Activated T-helper 2 cell treated with anti-CD3 and anti-CD28 coated beads, Interferon-gamma antibody, Interleukin-2, Interleukin-4, amounts not matched to agents 10 μg/mL and 5 μg/mL and 100 μg/mL, durations not matched to agents 14 hours and 24 hours and 36 hours (primary cell): Measurements from ENCODE around the gene DENND1A. TPM values are rescaled to one million over a fixed set of nuclear protein-coding genes. Genes with fewer than 3 reads are reported as not detected.

ENCODE experiments used
- DNase-seq: peaks from one replicate; pipeline ENCODE4 v3.0.0; 2021; ENCODE audit warnings: low spot score
- H3K27ac Mint-ChIP-seq: one replicate; pipeline ENCODE4 v1.8.0; 2021; ENCODE audit warnings: mixed read lengths
- H3K27me3 Mint-ChIP-seq: one replicate; pipeline ENCODE4 v1.8.0; 2021; ENCODE audit warnings: low read depth, mixed read lengths
- H3K36me3 Mint-ChIP-seq: one replicate; pipeline ENCODE4 v1.8.0; 2021; ENCODE audit warnings: low read depth, mixed read lengths
- H3K4me1 Mint-ChIP-seq: one replicate; pipeline ENCODE4 v1.8.0; 2021; ENCODE audit warnings: low read depth, mixed read lengths
- H3K4me3 Mint-ChIP-seq: one replicate; pipeline ENCODE4 v1.8.0; 2021; ENCODE audit warnings: low read depth, mild to moderate bottlenecking, moderate library complexity, mixed read lengths
- H3K9me3 Mint-ChIP-seq: one replicate; pipeline ENCODE4 v1.8.0; 2021; ENCODE audit warnings: mixed read lengths
- intact Hi-C: fragments of 100-400 bp; cut with micrococcal nuclease; formaldehyde crosslinking; loops from one replicate; pipeline ENCODE4 v1.15.1; 2023
- total RNA-seq: library from RNA; stranded (reverse); gene quantifications from 2 replicates; pipeline ENCODE4 v1.2.3, GENCODE V29; 2022

DENND1A gene
- total RNA-seq, 1 donor from 2014 or later = 20.0 TPM

DNA sequence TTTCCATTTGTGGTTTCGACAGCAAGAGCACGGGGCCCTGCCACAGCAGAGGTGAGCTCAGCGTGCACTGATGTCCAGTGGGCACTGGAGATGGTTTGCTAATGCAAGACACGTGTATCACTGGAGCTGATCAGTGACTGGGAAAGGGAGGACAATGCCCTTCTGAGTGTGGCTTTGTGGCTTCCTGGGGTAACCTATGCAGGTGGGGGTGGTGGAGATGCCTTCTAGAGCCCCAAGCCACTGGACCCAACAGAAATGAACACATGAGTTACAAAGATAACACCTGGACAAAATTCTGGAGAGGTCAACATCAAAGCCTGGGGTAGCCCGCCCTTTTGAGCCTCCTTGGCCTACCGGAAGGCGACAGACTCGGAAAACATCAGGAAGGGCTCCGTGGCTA is 312.6 kb downstream of the DENND1A start:
- intact Hi-C loops = no loop called here
- no peak overlapping the region for H3K4me3 Mint-ChIP-seq
- no peaks in the 10 kb centered on the region for H3K4me1 Mint-ChIP-seq
- no peak overlapping the region for H3K27ac Mint-ChIP-seq
- H3K9me3 Mint-ChIP-seq = no peaks in the 10 kb centered on the region
- no peaks in the 10 kb centered on the region for H3K27me3 Mint-ChIP-seq
- H3K36me3 Mint-ChIP-seq = no peaks in the 10 kb centered on the region
- DNase-seq = no peak

DNA sequence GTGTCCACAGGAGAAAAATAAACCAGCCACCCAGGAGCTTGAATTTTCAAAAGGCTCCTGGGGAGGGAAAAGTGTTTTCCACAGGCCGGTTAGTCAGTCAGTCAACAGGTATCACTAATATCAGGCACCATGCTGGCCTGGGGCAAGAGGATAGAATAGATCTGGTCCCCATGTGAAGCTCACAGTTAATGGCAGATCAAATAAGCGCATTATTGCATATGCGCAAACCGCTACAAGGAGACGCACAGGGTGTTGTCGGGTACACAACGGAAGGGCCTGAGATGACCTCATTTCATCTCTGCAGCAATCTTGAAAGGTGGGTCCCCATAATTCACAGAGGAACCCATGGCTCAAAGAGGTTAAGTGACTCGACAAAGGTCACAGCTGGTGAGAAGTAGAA is 313.2 kb downstream of the DENND1A start:
- Mint-ChIP-seq H3K9me3 (no peaks in the 10 kb centered on the region), H3K27ac (no peak overlapping the region), H3K4me3 (no peak overlapping the region), H3K4me1 (no peaks in the 10 kb centered on the region), H3K36me3 (no peaks in the 10 kb centered on the region), H3K27me3 (no peaks in the 10 kb centered on the region)
- DNase-seq = no peak
- intact Hi-C loops = no loop called here

- Mint-ChIP-seq H3K36me3 (no peaks in the 10 kb centered on the region), H3K9me3 (no peaks in the 10 kb centered on the region), H3K4me1 (no peaks in the 10 kb centered on the region), H3K27ac (no peak overlapping the region), H3K27me3 (peaks cover 2% of the 10 kb centered on the region), H3K4me3 (no peak overlapping the region)
- DNase-seq = no peak
- intact Hi-C loops = no loop called here
Measured at GRCh38 chr9:123615381-123615780, 314.5 kb downstream of the DENND1A start.

GRCh38 chr9:123614306-123615263 is 315.3 kb downstream of the DENND1A start:
- no peaks in the 10 kb centered on the region for H3K4me1 Mint-ChIP-seq
- DNase-seq = no peak
- intact Hi-C loops = no loop called here
- no peak overlapping the region for H3K27ac Mint-ChIP-seq
- no peaks in the 10 kb centered on the region for H3K9me3 Mint-ChIP-seq
- H3K4me3 Mint-ChIP-seq = no peak overlapping the region
- no peaks in the 10 kb centered on the region for H3K36me3 Mint-ChIP-seq
- peaks cover 3% of the 10 kb centered on the region for H3K27me3 Mint-ChIP-seq

DNA sequence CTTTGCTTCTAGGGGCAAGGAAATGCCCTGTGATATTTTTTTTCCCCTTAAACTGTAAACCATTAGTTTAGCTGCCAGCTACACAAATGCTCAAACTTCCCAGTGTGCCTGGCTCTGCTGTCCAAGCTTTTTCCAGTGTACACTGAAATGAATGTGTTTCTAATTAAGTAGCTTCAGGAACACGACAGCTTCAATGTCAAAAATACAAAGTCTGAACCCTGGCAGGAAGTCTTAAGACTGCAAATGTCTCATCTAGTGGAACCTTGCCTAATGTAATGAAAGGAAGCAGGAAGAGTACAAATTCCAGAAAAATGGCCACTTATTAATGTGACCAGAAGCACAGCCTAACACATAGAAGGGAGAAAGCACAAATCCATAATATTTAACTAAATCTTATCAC is 318.7 kb downstream of the DENND1A start:
- no peak for DNase-seq
- no peaks in the 10 kb centered on the region for H3K4me1 Mint-ChIP-seq
- intact Hi-C loops = no loop called here

DNA sequence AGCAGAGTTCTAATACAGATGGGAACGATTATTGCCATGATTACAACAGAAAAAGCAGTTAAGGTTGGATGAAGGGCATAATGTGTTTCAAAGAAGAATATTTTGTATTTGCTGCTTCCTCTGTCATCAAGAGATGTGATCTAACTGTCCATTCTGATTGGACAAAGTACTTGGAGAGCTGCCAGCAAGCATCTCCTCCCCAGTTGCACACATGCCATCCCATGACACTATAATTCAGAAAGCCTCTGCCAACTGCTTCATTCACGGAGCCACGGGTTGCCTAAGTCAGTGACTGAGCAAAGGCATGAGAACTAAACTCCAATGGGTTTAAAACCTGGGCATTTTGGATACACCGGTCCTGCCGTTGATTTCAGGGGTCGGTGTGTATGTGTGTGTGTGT is 320.1 kb downstream of the DENND1A start:
- intact Hi-C loops = no loop called here
- peaks cover 3% of the 10 kb centered on the region for H3K27me3 Mint-ChIP-seq
- no peak overlapping the region for H3K27ac Mint-ChIP-seq
- DNase-seq = no peak
- no peaks in the 10 kb centered on the region for H3K9me3 Mint-ChIP-seq
- no peak overlapping the region for H3K4me3 Mint-ChIP-seq
- no peaks in the 10 kb centered on the region for H3K36me3 Mint-ChIP-seq
- no peaks in the 10 kb centered on the region for H3K4me1 Mint-ChIP-seq

More for the DNA sequence above, 318.7 kb downstream of the DENND1A start:
- Mint-ChIP-seq H3K36me3 (no peaks in the 10 kb centered on the region), H3K27ac (no peak overlapping the region), H3K27me3 (peaks cover 3% of the 10 kb centered on the region), H3K4me3 (no peak overlapping the region), H3K9me3 (no peaks in the 10 kb centered on the region)

- Mint-ChIP-seq H3K36me3 (no peaks in the 10 kb centered on the region), H3K27ac (no peak overlapping the region), H3K4me3 (no peak overlapping the region), H3K9me3 (no peaks in the 10 kb centered on the region), H3K4me1 (no peaks in the 10 kb centered on the region), H3K27me3 (peaks cover 3% of the 10 kb centered on the region)
- no peak for DNase-seq
- intact Hi-C loops = no loop called here
Measured at GRCh38 chr9:123608104-123608503, 321.8 kb downstream of the DENND1A start.

DNA sequence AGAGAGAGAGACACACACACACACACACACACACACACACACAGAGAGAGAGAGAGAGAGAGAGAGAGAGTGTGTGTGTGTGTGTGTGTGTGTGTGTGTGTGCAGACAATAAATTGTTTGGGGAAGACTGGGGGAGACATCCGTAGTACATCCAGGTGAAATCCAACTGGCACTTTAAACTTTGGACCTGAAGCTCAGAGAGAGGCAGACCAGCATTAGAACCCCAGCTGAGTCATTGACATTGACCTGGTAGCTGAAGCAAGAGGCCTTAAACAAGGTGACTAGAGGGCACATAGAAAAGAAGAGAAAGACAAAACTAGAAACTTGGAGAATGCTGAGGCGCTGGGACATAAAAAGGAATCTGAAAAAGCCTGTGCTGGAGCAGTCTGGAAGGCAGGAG is 322.4 kb downstream of the DENND1A start:
- Mint-ChIP-seq H3K9me3 (no peaks in the 10 kb centered on the region), H3K4me1 (no peaks in the 10 kb centered on the region), H3K4me3 (no peak overlapping the region), H3K36me3 (no peaks in the 10 kb centered on the region), H3K27me3 (peaks cover 3% of the 10 kb centered on the region), H3K27ac (no peak overlapping the region)
- DNase-seq = no peak
- intact Hi-C loops = no loop called here

DNA sequence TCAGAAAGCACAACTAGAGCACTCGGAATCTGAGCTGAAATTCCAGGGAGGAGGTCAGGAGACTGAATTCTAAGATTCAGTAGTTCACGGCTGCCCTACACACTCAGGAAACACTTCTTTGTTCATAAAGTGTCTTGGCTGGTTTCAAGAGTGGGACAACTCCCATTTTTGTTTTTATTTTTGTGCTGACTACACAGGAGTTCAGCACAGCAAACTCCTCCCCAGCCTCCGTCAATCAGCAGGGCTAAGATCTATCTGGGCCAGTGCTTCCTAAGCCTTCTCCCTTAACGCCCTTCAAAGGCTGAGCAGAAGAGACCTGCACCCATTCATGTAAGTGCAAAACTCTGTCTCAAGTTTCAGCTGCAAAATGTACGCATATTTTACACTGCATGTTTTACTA is 323.8 kb downstream of the DENND1A start:
- no peaks in the 10 kb centered on the region for H3K4me1 Mint-ChIP-seq
- intact Hi-C loops = no loop called here
- H3K36me3 Mint-ChIP-seq = no peaks in the 10 kb centered on the region
- no peak overlapping the region for H3K4me3 Mint-ChIP-seq
- H3K27ac Mint-ChIP-seq = no peak overlapping the region
- peaks cover 3% of the 10 kb centered on the region for H3K27me3 Mint-ChIP-seq
- H3K9me3 Mint-ChIP-seq = no peaks in the 10 kb centered on the region
- no peak for DNase-seq

GRCh38 chr9:123605286-123605685 is 324.6 kb downstream of the DENND1A start:
- intact Hi-C loops = no loop called here
- H3K4me3 Mint-ChIP-seq = no peak overlapping the region
- no peak for DNase-seq
- no peaks in the 10 kb centered on the region for H3K36me3 Mint-ChIP-seq
- H3K9me3 Mint-ChIP-seq = no peaks in the 10 kb centered on the region
- no peaks in the 10 kb centered on the region for H3K27me3 Mint-ChIP-seq
- H3K27ac Mint-ChIP-seq = no peak overlapping the region
- no peaks in the 10 kb centered on the region for H3K4me1 Mint-ChIP-seq

DNA sequence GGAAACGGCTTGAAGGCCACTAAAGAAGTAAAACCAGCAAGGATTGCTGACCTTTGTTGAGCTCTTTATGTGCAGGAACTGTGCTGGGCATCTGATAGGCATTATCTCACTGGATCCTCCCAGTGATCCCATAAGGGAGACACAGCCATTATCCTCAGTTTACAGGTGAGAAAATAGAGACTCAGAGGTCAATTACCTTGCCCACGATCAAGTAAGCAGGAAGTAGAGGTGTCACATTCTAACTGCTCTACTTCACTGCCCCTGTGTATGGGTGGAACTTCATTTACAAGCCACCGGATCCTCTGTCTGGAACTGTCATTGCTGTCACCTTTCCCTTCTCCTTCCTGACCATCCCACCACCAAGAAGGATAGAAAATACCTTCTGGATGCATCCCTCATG is 325.1 kb downstream of the DENND1A start:
- H3K36me3 Mint-ChIP-seq = no peaks in the 10 kb centered on the region
- H3K4me3 Mint-ChIP-seq = no peak overlapping the region
- DNase-seq = no peak
- H3K27ac Mint-ChIP-seq = no peak overlapping the region
- no peaks in the 10 kb centered on the region for H3K4me1 Mint-ChIP-seq
- intact Hi-C loops = no loop called here
- no peaks in the 10 kb centered on the region for H3K9me3 Mint-ChIP-seq
- no peaks in the 10 kb centered on the region for H3K27me3 Mint-ChIP-seq

DNA sequence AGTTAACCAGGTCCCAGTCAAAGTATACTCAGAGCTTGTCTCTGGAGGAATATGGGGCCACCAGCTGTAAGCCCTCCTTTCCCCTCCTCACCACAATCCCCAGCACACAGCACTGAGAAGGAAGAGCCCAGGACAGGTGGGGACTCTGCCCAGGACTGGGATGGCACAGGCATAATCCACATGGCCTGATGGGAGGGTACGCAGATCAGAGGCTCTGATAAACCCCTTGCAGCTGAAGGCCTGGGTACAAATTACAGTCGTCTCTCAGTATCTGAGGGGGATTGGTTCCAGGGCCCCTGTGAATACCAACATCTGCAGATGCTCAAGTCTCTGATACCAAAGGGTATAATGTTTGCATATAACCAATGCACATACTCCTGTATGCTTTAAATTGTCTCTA is 328.1 kb downstream of the DENND1A start:
- no peak overlapping the region for H3K4me3 Mint-ChIP-seq

DNA sequence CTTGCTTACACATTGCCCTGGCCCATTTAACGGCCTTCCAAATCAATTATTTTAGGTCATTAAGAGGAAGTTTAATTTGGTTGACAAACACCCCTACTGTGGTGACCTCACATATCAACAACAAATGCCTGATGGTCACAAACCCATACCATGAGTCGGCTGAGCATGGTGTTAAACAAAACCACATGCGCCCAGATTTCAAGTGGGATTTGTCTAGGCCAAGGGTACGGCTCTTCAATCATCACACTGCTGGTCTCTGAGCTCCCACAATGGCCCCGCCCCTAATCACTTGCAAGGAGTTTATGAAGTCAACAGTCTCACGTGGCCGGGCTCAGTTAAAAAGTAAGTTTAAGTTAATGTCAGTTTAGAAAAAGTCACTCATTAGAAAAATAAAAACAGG is 330.1 kb downstream of the DENND1A start:
- Mint-ChIP-seq H3K4me3 (no peak overlapping the region), H3K27me3 (no peaks in the 10 kb centered on the region), H3K36me3 (no peaks in the 10 kb centered on the region), H3K9me3 (no peaks in the 10 kb centered on the region), H3K4me1 (no peaks in the 10 kb centered on the region), H3K27ac (no peak overlapping the region)
- no peak for DNase-seq
- intact Hi-C loops = no loop called here

More for the DNA sequence above, 328.1 kb downstream of the DENND1A start:
- H3K9me3 Mint-ChIP-seq = no peaks in the 10 kb centered on the region
- no peak overlapping the region for H3K27ac Mint-ChIP-seq
- H3K36me3 Mint-ChIP-seq = no peaks in the 10 kb centered on the region
- intact Hi-C loops = no loop called here
- H3K4me1 Mint-ChIP-seq = no peaks in the 10 kb centered on the region
- no peaks in the 10 kb centered on the region for H3K27me3 Mint-ChIP-seq
- no peak for DNase-seq
